Left colon (tissue), 2 donors: Measurements from ENCODE around the gene MYRIP. TPM values are rescaled to one million over a fixed set of nuclear protein-coding genes. Genes with fewer than 3 reads are reported as not detected.
"Not testable (repeated sequence)": the region's sequence is repeated elsewhere in the genome, so short reads cannot be mapped to it uniquely, and the experiment has no call there.

ENCODE experiments used
- ATAC-seq: fragments of 200-7000 bp; cut with Tn5 transposase; one replicate; pipeline ENCODE4 v1.9.1; 2020; ENCODE audit warnings: mild to moderate bottlenecking, moderate library complexity
- DNase-seq, 2 donors: peaks; one replicate each; pipeline ENCODE4 v3.0.0-alpha.2; 2020
- intact Hi-C, 2 donors: fragments of 100-400 bp; cut with DNase I in 1 of 2; cut with micrococcal nuclease in 1 of 2; formaldehyde crosslinking; loops; one replicate each; pipeline versions ENCODE4 v1.11.2 to v1.14.0; 2022; cut with DNase I, micrococcal nuclease
- total RNA-seq, 2 donors: library from RNA; stranded (reverse); fragmentation: NEBNext Ultra II Directional; extraction: Animal tissue kit (Norgen Biotek cat#: 25700); gene quantifications; one replicate each; pipeline ENCODE4 v1.2.1, GENCODE V29; 2021
- donor health status: DM: no; HTN: no; CAD: no.
- donor health status: DM: yes; HTN: yes; CAD: no.

MYRIP gene
- total RNA-seq, 2 donors from 2014 or later = 8.9 to 9.1 TPM

DNA sequence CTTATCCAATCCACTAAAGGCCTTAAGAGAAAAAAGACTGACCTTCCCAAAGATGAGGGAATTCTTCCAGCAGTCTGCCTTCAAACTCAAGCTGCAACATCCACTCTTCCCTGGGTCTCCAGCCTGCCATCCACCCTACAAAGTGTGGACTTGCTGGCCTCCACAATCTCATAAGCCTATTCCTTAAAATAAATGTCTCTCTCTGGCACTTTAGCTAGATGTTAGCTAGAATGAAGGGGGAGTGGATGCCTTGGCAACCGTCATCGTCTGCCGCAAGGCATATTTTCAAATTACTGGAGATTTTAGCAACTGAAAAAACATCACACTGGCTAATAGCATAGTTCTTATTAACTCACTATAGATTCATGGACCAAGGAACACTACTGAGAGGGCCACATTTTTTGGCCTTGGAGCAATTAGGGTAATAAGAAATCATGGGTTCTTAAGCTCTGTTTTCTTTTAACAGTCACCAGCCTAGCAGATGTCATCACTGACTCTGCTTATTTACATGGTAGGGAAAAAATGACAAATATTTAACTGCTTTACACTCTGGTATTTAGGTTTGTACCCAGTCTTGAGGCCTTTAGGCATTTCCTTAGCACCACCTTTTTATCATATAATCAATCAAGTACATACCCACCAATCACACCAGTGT, 245.3 kb downstream of the MYRIP start:
- intact Hi-C loops = no loop called here
- DNase-seq (no peak), ATAC-seq (no peak)

DNA sequence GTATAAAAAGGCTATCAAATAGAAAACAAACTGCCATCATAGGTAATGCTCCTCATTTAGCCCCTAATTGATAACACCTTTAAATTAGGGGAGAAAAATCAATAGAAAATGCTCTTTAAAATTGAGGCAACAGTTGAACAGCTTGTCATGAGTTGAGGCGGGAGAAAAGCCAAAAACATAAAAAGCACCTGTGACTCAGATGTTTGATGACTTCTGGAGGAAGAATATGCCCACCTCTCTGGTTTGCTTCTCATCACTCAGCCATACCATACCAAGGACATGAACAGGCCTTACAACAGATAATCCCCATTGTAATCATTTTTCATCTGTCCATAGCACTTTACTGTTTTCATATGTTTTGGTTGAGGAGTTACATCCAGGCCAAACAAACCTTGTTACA, 246.0 kb downstream of the MYRIP start:
- intact Hi-C loops = no loop called here
- ATAC-seq = no peak
- DNase-seq = no peak

DNA sequence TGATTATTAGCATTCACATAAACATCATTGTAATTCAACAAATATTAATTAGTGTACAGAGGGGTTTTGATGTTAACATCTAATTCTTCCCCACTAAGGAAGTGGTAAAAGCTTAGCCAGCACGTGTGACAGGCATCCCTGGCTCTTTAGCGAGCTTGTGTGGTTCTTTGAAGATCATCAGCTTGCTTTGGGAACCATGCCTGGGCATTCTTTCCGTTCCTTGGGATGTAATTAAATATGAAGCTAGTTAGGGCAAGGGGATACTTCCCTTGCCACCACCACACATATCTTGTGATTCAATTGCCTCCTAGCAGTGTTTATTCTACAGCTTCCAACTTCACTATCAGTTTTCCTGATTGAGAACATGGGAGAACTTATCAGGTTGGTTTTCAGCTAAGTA, 246.5 kb downstream of the MYRIP start:
- DNase-seq (no peak), ATAC-seq (no peak)
- intact Hi-C loops = no loop called here

DNA sequence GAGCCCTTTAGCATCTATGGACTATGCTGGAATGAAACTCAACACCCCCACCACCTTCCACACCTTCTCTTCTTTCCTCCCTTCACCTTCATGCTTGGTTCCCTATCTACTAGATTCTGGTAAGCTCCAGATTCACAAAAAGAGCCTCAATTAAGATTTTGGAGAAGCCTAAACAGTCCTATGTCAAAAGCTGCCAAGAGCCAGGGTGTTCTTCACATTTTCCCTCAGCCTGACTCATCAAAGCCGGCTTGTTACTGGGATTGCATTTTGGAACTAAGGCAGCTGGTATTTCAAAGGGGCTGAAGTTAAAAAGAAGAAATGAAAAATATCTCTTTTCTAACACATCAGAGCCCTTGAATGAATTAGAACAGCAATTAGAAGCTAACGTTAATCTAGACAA, 247.7 kb downstream of the MYRIP start:
- DNase-seq (no peak), ATAC-seq (no peak)
- intact Hi-C loops = no loop called here

DNA sequence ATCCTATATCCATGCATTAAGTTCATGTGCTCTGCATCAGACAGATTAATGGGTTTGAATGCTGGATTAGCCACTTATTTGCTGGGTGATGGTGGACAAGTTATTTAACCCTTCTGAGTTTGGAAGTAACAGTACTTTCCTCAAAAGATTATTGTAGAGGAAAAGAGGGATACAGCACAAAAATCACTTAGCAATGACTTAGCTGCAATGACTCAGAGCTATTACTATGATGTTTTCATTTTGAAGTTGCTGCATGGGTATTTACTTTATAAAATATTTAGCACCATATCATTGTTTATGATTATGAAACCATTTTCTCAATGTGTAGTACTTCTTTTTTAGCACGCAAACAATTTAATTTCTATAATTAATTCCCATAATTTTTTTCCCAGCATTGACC, 248.4 kb downstream of the MYRIP start:
- intact Hi-C loops = no loop called here
- DNase-seq = no peak
- no peak for ATAC-seq

DNA sequence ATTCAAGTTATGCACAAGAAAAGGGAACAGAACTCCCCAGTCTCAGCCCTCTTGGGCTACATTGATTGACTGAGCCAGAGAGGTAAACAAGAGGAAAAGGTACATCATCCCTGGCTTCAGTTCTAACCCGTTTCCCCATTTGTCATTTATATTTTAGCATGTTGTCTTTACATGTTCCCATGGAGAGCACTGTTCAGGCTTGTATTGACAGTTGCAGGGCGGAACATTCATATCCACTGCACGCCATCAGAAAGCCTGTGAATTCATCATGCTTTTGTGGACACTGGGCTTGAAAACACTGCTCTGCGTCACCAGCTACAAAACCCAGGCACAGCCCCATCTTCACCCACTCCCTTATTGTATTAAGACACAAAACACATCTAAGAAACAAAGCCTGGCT, 259.2 kb downstream of the MYRIP start:
- ATAC-seq (no peak), DNase-seq (no peak)
- intact Hi-C loops = no loop called here

DNA sequence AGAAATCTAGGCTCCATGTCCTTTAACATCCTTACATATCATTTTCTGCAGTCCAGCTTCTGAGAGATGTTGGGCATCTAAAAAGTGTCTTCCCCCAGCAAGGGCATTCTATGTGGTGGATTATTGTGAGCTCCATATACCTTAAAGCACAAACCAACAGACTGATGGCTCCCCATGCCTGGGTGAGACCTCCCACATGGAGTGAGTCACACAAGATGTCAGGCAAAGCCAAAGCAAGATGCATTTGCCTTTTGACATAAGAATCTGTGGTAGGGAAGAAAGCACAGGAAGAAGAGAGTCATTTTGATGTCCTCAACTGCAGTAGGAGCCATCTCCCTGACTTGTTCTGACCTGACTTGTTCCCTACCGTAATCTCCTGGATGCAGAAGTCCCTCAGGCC, 261.4 kb downstream of the MYRIP start:
- intact Hi-C loops = no loop called here
- DNase-seq (no peak), ATAC-seq (no peak)

DNA sequence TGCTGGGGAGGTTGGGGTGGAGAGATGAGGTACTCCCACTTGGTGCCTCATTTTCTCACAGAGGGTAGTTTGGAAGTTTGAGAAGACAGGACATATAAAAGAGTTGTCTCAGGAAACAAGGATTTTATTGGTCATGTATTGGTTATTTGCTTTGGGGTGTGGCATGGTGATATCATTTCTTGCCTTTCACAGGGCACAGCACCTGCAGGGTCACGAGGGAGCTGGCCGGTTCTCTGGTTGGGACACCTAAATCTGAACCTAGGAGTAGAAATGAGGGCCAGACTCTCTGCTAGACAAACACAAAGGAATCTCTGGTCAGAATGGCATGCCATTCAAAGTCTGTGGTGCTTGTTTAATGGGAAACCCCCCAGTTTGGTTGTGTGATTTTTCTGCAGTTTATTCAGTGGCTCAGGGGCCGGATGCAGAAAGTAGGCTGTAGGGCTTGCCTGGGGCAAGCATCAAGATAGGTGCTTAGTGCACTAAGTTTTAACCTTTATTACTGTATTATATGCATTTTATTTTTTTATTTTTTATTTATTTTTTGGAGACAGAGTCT, 262.4 kb downstream of the MYRIP start:
- DNase-seq = peak; percentile 53 to 54
- intact Hi-C loops = no loop called here
- peak; percentile 99 for ATAC-seq

DNA sequence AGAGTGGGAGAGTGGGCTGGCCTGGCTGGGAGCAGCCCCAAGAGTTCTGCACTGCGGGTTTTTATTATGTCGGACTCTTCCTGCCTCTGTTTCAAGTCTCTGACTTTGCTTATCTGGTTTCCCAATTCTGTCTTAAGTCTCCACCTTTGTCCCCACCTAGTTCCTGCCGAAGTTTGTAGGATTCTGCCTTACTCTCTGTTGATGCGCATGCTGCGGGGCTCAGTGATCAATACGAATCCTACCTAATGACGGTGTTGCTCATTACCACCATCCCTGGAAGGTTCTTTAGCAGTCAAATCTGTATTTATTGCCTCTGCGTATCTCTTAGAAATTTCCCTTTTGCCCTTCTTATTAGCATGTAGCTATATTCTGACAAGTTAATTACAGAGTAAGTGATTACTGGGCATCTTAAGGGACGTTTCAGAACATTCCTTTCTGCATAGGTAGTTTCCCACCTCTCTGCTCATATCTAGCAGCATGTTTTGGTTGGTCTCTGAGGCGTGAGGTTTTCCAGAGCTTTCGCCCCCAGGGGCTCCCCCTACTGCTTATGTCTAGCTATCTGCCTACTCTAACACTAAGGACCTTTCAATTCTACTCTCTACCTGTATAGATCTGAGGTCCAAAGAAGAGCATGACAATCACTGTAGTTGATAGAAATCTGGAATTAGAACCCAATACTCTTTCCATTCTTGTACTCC, 264.1 kb downstream of the MYRIP start:
- intact Hi-C loops = no loop called here
- DNase-seq (no peak), ATAC-seq (no peak)

DNA sequence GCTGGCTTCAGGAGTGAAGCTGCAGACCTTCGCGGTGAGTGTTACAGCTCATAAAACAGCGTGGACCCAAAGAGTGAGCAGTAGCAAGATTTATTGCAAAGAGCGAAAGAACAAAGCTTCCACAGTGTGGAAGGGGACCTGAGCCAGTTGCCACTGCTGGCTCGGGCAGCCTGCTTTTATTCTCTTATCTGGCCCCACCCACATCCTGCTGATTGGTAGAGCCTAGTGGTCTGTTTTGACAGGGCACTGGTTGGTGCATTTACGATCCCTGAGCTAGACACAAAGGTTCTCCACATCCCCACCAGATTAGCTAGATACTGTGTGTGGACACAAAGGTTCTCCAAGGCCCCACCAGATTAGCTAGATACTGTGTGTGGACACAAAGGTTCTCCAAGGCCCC, 267.7 kb downstream of the MYRIP start:
- intact Hi-C loops, ATAC-seq, DNase-seq: not testable (repeated sequence)

DNA sequence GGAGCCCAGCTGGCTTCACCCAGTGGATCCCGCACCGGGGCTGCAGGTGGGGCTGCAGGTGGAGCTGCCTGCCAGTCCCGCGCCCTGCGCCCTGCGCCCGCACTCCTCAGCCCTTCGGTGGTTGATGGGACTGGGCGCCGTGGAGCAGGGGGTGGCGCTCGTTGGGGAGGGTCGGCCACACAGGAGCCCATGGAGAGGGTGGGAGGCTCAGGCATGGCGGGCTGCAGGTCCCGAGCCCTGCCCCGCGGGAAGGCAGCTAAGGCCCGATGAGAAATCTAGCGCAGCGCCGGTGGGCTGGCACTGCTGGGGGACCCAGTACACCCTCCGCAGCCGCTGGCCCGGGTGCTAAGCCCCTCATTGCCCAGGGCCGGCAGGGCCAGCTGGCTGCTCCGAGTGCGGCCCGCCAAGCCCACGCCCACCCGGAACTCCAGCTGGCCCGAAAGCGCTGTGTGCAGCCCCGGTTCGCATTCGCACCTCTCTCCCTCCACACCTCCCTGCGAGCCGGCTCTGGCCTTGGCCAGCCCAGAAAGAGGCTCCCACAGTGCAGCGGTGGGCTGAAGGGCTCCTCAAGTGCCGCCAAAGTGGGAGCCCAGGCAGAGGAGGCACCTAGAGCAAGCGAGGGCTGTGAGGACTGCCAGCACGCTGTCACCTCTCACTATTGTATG, 268.6 kb downstream of the MYRIP start:
- ATAC-seq, intact Hi-C loops, DNase-seq: not testable (repeated sequence)

DNA sequence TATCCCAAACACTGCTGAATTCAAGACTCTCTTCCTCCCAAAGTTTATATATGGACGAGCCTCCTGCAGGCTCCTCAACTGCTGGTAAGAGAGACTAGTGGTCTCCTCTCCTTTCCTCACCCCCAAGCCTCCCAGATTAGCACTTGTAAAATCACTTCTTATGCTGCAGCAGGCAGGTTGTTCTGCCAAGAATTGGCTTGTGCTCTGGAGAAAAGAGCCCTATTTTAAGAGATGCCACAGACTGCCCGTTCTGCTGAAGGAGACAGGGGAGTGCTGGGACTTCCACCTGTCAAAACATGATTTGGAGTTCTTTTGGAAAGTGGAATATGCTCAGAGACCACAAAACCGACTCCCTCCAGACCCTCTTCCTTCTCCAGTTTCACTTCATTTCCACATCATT, 269.2 kb downstream of the MYRIP start:
- no peak for DNase-seq
- no peak for ATAC-seq
- intact Hi-C loops = no loop called here

DNA sequence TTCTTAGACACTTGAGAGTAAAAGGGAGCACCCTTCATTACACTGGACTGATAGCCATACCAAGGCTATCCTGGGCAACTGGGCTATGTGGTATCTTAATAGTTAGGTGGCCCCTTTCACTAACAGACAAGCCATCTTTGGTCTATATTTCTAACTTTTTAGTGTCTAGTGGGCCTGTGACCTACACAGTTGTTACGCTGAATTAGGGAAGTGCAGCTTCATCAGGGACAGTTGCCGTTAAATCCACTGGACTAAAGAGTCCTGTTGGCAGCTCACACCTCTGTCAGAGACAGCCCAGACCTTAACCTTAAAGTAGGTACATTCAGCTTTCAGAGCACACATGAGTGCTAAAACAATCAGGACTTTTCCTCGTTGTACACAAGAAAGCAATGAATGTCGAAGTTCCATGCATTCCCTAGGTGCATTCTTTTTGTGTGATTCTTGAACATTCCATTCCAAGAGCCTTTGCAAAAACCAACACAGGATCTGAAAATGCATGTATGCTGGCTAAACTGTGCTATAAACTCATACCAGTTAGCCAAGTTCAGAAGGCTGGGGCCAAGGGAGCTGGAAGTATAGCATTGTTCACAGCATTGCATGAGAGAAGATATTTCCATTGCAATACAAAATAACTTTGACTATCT, 269.9 kb downstream of the MYRIP start:
- ATAC-seq (no peak), DNase-seq (no peak)
- intact Hi-C loops = no loop called here

DNA sequence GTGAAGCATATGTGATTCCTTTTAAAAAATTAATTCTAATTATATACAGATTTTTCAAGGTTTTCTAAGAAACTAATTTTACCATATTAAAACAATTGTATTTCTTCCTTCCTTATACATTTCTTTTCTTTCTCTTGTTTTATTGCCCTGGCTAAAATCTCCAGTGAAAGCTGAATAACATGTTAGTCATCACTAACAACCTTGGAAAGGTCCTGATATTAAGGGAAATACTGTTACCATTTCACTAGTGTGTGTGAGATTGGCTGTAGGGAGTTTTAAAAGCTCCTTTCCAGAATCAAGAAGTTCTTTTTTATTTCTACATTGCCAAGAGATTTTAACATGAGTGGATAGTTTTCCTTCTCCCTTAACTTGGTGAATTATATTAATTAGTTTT, 270.4 kb downstream of the MYRIP start:
- intact Hi-C loops = no loop called here
- DNase-seq = no peak
- ATAC-seq = no peak

DNA sequence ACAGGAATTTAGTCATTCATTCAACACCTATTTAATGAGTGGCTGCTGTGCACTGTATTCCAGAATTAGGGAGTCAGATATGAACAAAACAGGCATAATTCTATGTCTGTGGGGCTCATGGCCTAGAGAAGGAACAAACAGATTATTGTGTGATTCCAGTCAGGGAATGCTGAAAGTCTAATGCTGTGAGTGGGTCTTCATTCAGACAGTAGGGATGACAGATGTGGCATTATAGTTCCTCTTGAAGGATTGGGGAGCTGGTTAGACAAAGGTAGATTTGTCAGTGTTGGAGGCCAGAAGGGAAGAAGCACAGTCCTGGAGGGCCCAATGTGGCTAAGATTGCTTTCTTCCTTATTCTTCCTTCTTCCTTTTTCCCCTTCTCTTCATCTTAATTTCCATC, 273.7 kb downstream of the MYRIP start:
- intact Hi-C loops = no loop called here
- ATAC-seq (no peak), DNase-seq (no peak)

DNA sequence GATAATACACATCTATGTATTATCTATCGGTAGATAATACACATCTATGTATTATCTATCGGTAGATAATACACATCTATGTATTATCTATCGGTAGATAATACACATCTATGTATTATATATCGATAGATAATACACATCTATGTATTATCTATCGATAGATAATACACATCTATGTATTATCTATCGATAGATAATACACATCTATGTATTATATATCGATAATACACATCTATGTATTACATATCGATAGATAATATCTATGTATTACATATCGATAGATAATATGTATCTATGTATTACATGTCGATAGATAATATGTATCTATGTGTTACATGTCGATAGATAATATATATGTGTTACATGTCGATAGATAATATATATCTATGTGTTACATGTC, 275.0 kb downstream of the MYRIP start:
- ATAC-seq, intact Hi-C loops: not testable (repeated sequence)

DNA sequence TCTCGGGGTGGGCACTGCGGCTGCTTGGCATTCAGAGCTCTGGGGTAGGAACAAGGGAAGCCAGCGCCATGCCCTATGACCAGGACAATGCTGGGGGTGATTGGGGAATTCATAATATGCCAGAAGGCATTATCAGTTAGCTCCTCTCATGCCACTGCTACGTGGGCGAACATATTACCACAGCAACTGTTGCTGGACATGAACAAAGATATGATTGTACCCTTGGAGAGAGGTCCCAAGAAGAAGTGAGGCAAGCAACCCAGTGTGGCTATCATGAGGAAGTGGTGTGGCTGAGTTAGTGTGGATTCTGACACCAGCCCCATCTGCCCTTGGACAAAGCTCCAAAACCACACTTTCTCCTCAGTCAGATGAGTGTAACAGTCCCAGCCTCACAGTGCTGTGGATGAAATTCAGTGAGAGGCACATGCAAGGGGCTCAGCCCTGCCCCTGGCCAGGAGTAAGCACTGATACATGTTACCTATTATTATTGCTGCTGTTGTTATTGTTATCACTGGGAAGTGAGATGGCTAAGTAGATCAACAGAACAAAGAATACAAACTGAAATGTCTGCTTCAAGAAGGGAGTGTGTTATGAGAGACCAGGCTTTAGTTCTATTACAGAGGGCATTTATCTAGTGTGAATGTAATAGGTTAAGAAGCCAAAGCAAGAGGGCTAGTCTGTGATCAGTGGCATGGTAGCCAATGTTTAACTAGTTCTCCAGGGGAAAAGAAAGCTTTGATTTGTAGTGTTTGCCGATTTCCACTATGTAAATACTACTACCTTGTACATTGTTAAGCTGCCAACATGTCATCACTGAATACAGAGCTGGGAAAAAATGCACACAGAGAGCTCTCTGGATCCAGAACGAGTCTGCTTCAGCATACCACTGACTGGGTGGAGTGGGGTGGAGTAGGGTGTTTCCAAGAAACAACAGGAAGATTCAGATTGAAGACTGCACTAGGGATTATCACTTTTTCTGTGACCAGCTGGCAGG, 277.8 kb downstream of the MYRIP start:
- intact Hi-C loops = no loop called here
- ATAC-seq (peak; percentile 98), DNase-seq (peak; percentile 14 to 55)

More for the DNA sequence above, 275.0 kb downstream of the MYRIP start:
- DNase-seq = not testable (repeated sequence)

DNA sequence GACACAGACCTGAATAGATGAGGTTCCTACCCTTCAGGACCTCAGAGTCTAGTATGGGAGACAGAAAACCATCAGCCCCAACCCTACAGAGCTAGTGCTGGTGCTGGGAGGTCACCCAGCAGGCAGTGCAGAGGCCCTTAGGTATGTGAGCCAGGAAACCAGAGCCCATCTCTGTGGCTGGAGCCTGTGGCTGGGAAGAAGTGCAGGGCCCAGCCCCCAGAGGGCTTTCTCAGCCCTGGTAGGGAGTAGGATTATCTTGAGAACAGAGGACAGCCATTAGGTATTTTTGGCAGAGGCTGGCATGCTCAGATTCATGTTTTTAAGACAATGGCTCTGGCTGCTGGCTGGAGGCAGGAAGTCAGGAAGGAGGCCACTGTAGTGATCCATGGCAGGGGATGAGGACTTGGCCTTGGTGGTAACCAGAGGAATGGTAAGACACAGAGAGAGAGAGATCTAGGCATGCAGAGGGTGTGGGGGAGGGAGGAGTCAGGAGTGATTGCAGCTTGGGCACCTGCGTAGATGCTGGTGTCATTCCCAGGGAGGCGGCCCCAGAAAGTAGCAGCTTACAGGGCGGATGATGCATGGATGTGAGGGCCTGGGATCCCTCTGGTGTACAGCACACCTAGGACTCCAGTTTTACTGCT, 279.2 kb downstream of the MYRIP start:
- no peak for DNase-seq
- ATAC-seq = no peak

More for the DNA sequence above, 279.2 kb downstream of the MYRIP start:
- intact Hi-C loops = no loop called here
